HepG2 (cell line): ENCODE data around the gene NPFFR1. TPM values are rescaled to one million over a fixed set of nuclear protein-coding genes. Genes with fewer than 3 reads are reported as not detected.
A peak's percentile ranks its signal among the peaks of the same experiment; 100 is the strongest.

Experiments used
- ETV5 ChIP-seq: IDR thresholded peaks from 2 replicates; pipeline ENCODE4 v1.6.1; 2018; ENCODE audit warnings: missing biosample characterization, missing genetic modification reagents, inconsistent platforms, borderline replicate concordance
- JUN ChIP-seq: sonication (generic); formaldehyde crosslinking; IDR thresholded peaks from 2 replicates; pipeline ENCODE4 v1.4.0; 2020; ENCODE audit warnings: mild to moderate bottlenecking, missing genetic modification reagents
- RXRA ChIP-seq: sonication (generic); formaldehyde crosslinking; IDR thresholded peaks from 2 replicates; pipeline ENCODE4 v1.5.1; 2020; ENCODE audit warnings: missing genetic modification reagents
- ZNF652 ChIP-seq: IDR thresholded peaks from 2 replicates; pipeline ENCODE4 v1.6.1; 2016; ENCODE audit warnings: low read depth, borderline replicate concordance
- polyA plus RNA-seq, 8 experiments: library from polyadenylated mRNA; depleted of rRNA in 3 of 8; stranded (reverse) in 7 of 8; unstranded in 1 of 8; fragments of >200 nt; fragmentation: Illumina TruSeq in 4 of 8; extraction: Trizol in 4 of 8; gene quantifications; 2 replicates each; pipeline versions ENCODE4 v1.2.1 to v1.2.3, GENCODE V29; 2011 to 2016; ENCODE audit warnings: low read depth in 4 of 8, missing spikeins in 1 of 8, mixed read lengths in 1 of 8; ENCODE audit not compliant: insufficient read depth in 1 of 8
- total RNA-seq, 5 experiments: library from RNA; depleted of rRNA; stranded (reverse); fragments of >200 nt; fragmentation: Illumina TruSeq; extraction: Trizol; gene quantifications; 2 replicates each; pipeline ENCODE4 v1.2.3, GENCODE V29; 2016; ENCODE audit warnings: low read depth in 1 of 5
- TF ChIP-seq, protein P1 (sequence below): sonication (generic); formaldehyde crosslinking; IDR thresholded peaks from 2 replicates; pipeline ENCODE4 v1.5.1; 2020; ENCODE audit warnings: mild to moderate bottlenecking, missing genetic modification reagents, moderate library complexity
- TF ChIP-seq, protein P2 (sequence below): sonication (generic); formaldehyde crosslinking; IDR thresholded peaks from 2 replicates; pipeline ENCODE4 v1.4.0; 2020; ENCODE audit warnings: missing genetic modification reagents, low read depth, mild to moderate bottlenecking, borderline replicate concordance
- TF ChIP-seq, protein P3 (sequence below): sonication (generic); formaldehyde crosslinking; IDR thresholded peaks from 2 replicates; pipeline ENCODE4 v1.4.0; 2020; ENCODE audit warnings: missing genetic modification reagents, borderline replicate concordance

Gene NPFFR1
- total and polyA plus RNA-seq, 2 of the 13 experiments (the other 11 are each of a cell fraction or from before 2014, with no cell fraction given) = under 0.01 TPM; not detected in 1

DNA sequence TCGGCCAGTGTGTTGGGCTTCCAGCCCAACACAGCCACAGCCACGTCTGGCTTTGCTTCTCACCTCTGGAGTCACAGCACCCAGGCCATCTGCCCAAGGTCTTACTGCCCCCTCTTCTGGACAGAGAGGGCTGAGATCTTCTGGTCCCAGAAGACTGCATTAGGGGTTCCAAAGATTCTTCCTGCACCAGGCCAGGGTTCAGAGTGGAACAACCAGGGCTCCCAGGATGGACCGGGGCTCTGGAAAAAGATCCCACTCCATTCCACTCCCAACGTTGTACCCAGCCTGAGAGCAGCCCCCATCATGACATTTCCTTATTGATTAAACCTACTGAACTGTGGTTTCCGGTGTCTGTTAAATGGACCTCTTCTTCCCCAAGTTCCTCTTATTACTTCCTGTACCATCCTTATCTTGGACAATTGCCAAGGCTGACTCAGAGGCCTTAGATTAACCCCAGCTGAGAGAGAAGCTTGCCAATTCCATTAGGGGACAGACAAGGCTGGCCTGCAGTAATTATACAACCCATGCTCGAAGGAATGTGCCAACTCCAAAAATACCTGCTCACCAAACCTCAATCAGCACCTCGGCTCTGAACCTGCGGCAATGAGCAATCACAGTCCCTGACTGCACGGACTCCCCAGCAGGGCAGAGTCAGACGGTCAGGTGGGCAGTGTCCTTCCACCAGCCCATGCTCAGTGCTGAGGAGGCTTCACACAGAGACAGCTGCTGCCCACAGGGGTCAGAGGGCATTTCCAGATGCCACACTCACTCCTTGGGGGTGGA lies 47.9 kb upstream of the NPFFR1 start (continued):
- TF ChIP-seq, protein P1, sequence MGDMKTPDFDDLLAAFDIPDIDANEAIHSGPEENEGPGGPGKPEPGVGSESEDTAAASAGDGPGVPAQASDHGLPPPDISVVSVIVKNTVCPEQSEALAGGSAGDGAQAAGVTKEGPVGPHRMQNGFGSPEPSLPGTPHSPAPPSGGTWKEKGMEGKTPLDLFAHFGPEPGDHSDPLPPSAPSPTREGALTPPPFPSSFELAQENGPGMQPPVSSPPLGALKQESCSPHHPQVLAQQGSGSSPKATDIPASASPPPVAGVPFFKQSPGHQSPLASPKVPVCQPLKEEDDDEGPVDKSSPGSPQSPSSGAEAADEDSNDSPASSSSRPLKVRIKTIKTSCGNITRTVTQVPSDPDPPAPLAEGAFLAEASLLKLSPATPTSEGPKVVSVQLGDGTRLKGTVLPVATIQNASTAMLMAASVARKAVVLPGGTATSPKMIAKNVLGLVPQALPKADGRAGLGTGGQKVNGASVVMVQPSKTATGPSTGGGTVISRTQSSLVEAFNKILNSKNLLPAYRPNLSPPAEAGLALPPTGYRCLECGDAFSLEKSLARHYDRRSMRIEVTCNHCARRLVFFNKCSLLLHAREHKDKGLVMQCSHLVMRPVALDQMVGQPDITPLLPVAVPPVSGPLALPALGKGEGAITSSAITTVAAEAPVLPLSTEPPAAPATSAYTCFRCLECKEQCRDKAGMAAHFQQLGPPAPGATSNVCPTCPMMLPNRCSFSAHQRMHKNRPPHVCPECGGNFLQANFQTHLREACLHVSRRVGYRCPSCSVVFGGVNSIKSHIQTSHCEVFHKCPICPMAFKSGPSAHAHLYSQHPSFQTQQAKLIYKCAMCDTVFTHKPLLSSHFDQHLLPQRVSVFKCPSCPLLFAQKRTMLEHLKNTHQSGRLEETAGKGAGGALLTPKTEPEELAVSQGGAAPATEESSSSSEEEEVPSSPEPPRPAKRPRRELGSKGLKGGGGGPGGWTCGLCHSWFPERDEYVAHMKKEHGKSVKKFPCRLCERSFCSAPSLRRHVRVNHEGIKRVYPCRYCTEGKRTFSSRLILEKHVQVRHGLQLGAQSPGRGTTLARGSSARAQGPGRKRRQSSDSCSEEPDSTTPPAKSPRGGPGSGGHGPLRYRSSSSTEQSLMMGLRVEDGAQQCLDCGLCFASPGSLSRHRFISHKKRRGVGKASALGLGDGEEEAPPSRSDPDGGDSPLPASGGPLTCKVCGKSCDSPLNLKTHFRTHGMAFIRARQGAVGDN (CRISPR knock-in tag) = peak; percentile 66
- TF ChIP-seq RXRA (CRISPR knock-in tag) = peak; percentile 32; the same call in 1 of the 2 replicates
- TF ChIP-seq ZNF652 = peak; percentile 78; the same call in 1 of the 2 replicates
- TF ChIP-seq, protein P2, sequence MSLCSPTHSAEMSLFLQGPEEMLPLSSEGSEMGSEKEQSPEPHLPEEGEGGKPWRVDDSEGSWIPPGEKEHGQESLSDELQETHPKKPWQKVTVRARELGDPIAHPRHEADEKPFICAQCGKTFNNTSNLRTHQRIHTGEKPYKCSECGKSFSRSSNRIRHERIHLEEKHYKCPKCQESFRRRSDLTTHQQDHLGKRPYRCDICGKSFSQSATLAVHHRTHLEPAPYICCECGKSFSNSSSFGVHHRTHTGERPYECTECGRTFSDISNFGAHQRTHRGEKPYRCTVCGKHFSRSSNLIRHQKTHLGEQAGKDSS (CRISPR knock-in tag) = 0 out of 2 replicates have a peak, but pooled peaks have one; percentile 48
- TF ChIP-seq, protein P3, sequence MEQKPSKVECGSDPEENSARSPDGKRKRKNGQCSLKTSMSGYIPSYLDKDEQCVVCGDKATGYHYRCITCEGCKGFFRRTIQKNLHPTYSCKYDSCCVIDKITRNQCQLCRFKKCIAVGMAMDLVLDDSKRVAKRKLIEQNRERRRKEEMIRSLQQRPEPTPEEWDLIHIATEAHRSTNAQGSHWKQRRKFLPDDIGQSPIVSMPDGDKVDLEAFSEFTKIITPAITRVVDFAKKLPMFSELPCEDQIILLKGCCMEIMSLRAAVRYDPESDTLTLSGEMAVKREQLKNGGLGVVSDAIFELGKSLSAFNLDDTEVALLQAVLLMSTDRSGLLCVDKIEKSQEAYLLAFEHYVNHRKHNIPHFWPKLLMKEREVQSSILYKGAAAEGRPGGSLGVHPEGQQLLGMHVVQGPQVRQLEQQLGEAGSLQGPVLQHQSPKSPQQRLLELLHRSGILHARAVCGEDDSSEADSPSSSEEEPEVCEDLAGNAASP (CRISPR knock-in tag) = 0 out of 2 replicates have a peak, but pooled peaks have one; percentile 8
- 0 out of 2 replicates have a peak, but pooled peaks have one; percentile 57 for TF ChIP-seq JUN (CRISPR knock-in tag)
- peak; percentile 69; the same call in 1 of the 2 replicates for TF ChIP-seq ETV5 (CRISPR knock-in tag)
